Putamen (tissue), 1 donor: ENCODE measurements around the gene U2AF2.
A peak's percentile ranks its signal among the peaks of the same experiment; 100 is the strongest.

Experiments used
- DNase-seq: peaks from one replicate; pipeline ENCODE4 v3.0.0-alpha.2; 2016; ENCODE audit warnings: low spot score

U2AF2 gene

GRCh38 chr19:55690109-55690768 is 35.4 kb downstream of the U2AF2 start:
- DNase-seq = no peak

- no peak for DNase-seq
These were observed 36.1 kb downstream of the U2AF2 start for GRCh38 chr19:55690769-55691545.

GRCh38 chr19:55691561-55692481 is 37.0 kb downstream of the U2AF2 start:
- no peak for DNase-seq

GRCh38 chr19:55692681-55693081 is 37.8 kb downstream of the U2AF2 start:
- no peak for DNase-seq

GRCh38 chr19:55693336-55693974 is 38.6 kb downstream of the U2AF2 start:
- peak; percentile 67 for DNase-seq

- DNase-seq = no peak
These were observed 39.4 kb downstream of the U2AF2 start for GRCh38 chr19:55694241-55694655.

- DNase-seq = no peak
These were observed 40.0 kb downstream of the U2AF2 start for GRCh38 chr19:55694656-55695491.

- no peak for DNase-seq
These were observed 40.9 kb downstream of the U2AF2 start for GRCh38 chr19:55695511-55696290.

- no peak for DNase-seq
These were observed 41.6 kb downstream of the U2AF2 start for GRCh38 chr19:55696301-55697068.

- DNase-seq = no peak
These were observed 42.2 kb downstream of the U2AF2 start for GRCh38 chr19:55697069-55697440.

- DNase-seq = no peak
These were observed 42.9 kb downstream of the U2AF2 start for GRCh38 chr19:55697698-55698097.

GRCh38 chr19:55698256-55698655 is 43.4 kb downstream of the U2AF2 start:
- no peak for DNase-seq

- no peak for DNase-seq
These were observed 44.4 kb downstream of the U2AF2 start for GRCh38 chr19:55699221-55699620.

GRCh38 chr19:55700813-55701212 is 46.0 kb downstream of the U2AF2 start:
- DNase-seq = no peak

- no peak for DNase-seq
These were observed 47.3 kb downstream of the U2AF2 start for GRCh38 chr19:55702131-55702627.

- peak; percentile 42 for DNase-seq
These were observed 49.0 kb downstream of the U2AF2 start for GRCh38 chr19:55703790-55704215.

- DNase-seq = no peak
These were observed 49.8 kb downstream of the U2AF2 start for GRCh38 chr19:55704494-55705245.

GRCh38 chr19:55705972-55706371 is 51.1 kb downstream of the U2AF2 start:
- no peak for DNase-seq

GRCh38 chr19:55711719-55712118 is 56.9 kb downstream of the U2AF2 start:
- no peak for DNase-seq
